HG03571 (cell line): ENCODE measurements around the gene FAM81B.

ENCODE experiments used
- ATAC-seq: cut with Tn5 transposase; IDR thresholded peaks from one replicate; pipeline ENCODE4 v1.9.1; 2021; ENCODE audit not compliant: unreplicated experiment

The FAM81B gene

GRCh38 chr5:95460665-95461064, 69.5 kb downstream of the FAM81B start:
- ATAC-seq, result no peak

GRCh38 chr5:95471487-95471886, 80.3 kb downstream of the FAM81B start:
- no peak for ATAC-seq

GRCh38 chr5:95471942-95472341, 80.8 kb downstream of the FAM81B start:
- no peak for ATAC-seq

GRCh38 chr5:95484421-95484820, 93.3 kb downstream of the FAM81B start:
- no peak for ATAC-seq

GRCh38 chr5:95486191-95486590, 95.0 kb downstream of the FAM81B start:
- ATAC-seq, result no peak

GRCh38 chr5:95487880-95488279, 96.7 kb downstream of the FAM81B start:
- no peak for ATAC-seq
